Suprapubic skin (tissue), 4 donors: ENCODE results near the gene IL23A. TPM values are rescaled to one million over a fixed set of nuclear protein-coding genes. Genes with fewer than 3 reads are reported as not detected.
A peak's percentile ranks its signal among the peaks of the same experiment; 100 is the strongest.

Experiments used
- DNase-seq, 2 donors: peaks; one replicate each; pipeline ENCODE4 v3.0.0-alpha.2; 2019; ENCODE audit warnings: low spot score in 2 of 2
- H3K27ac ChIP-seq: fragments of 200-600 bp; sonication (generic); one replicate; pipeline ENCODE4 v1.5.1; 2019
- H3K27me3 ChIP-seq: fragments of 200-600 bp; sonication (generic); one replicate; pipeline ENCODE4 v1.5.1; 2019
- H3K36me3 ChIP-seq: fragments of 200-600 bp; sonication (generic); one replicate; pipeline ENCODE4 v1.5.1; 2019
- H3K4me1 ChIP-seq: fragments of 200-600 bp; sonication (generic); one replicate; pipeline ENCODE4 v1.5.1; 2019
- H3K4me3 ChIP-seq: fragments of 200-600 bp; sonication (generic); one replicate; pipeline ENCODE4 v1.5.1; 2019; ENCODE audit warnings: mild to moderate bottlenecking
- H3K9me3 ChIP-seq: fragments of 200-600 bp; sonication (generic); one replicate; pipeline ENCODE4 v1.5.1; 2019
- EP300 ChIP-seq: sonication (generic); formaldehyde crosslinking; IDR thresholded peaks from one replicate; pipeline ENCODE4 v1.6.1; 2017; ENCODE audit warnings: antibody characterized with exemption
- POLR2A ChIP-seq, 2 donors: fragments of 450-650 bp; IDR thresholded peaks; one replicate each; pipeline ENCODE4 v1.6.1; 2017; ENCODE audit warnings: antibody characterized with exemption in 2 of 2, mild to moderate bottlenecking in 2 of 2, moderate library complexity in 2 of 2
- POLR2AphosphoS5 ChIP-seq, 3 donors: sonication (generic); formaldehyde crosslinking; IDR thresholded peaks; one replicate each; pipeline ENCODE4 v1.6.1; 2017; ENCODE audit warnings: antibody characterized with exemption in 3 of 3
- WGBS: methylation state at CpG from one replicate; pipeline ENCODE4 v1.1.5; 2018; 5-methylcytosine and 5-hydroxymethylcytosine counted together
- total RNA-seq, 4 donors: library from RNA; depleted of rRNA; stranded (reverse); fragments of >200 nt; gene quantifications; one replicate each; pipeline ENCODE4 v1.1.0, GENCODE V29; 2016
- TF ChIP-seq, protein P1 (sequence below), 2 donors: fragments of 200-600 bp in 1 of 2; fragments of 450-650 bp in 1 of 2; sonication (generic) in 1 of 2; IDR thresholded peaks; one replicate each; pipeline ENCODE4 v1.5.1; 2016 to 2019; ENCODE audit warnings: antibody characterized with exemption in 2 of 2, mild to moderate bottlenecking in 1 of 2, moderate library complexity in 1 of 2

The IL23A gene
- total RNA-seq, 4 donors from 2014 or later: not detected

DNA sequence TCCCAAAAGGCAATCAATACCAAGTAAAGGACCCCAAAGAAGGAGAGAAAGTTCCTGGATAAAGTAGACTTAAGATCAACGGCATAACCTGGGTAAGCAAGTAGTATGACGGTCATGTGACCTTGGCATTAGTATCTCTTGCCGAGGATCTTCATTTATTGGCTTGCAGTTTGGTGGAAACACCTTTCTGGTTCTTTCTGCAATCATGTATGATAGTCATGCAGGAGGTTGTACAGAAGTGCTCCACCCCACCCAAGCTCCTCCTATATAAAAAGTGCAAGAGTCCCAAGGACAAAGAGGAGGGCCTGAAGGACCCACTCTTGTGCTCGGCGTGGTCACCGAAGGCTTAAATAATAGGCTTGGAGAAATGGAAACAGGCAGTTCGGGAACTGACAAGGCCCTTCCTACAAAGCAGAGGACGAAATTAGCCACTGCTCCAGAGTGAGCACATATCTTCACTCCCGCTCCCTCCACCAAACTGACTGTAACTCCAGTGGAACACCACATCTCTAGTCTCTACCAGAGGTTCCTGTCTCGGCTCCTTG is 39.3 kb upstream of the IL23A start:
- peaks cover 6% of the 10 kb centered on the region for H3K36me3 ChIP-seq
- H3K27ac ChIP-seq: peak overlapping the region; percentile 94
- H3K9me3 ChIP-seq: no peaks in the 10 kb centered on the region
- TF ChIP-seq EP300: no peak
- TF ChIP-seq POLR2A (IDR thresholded peaks at IDR 0.05): no peak
- no peak for TF ChIP-seq POLR2AphosphoS5 (IDR thresholded peaks at IDR 0.05)
- TF ChIP-seq, protein P1, sequence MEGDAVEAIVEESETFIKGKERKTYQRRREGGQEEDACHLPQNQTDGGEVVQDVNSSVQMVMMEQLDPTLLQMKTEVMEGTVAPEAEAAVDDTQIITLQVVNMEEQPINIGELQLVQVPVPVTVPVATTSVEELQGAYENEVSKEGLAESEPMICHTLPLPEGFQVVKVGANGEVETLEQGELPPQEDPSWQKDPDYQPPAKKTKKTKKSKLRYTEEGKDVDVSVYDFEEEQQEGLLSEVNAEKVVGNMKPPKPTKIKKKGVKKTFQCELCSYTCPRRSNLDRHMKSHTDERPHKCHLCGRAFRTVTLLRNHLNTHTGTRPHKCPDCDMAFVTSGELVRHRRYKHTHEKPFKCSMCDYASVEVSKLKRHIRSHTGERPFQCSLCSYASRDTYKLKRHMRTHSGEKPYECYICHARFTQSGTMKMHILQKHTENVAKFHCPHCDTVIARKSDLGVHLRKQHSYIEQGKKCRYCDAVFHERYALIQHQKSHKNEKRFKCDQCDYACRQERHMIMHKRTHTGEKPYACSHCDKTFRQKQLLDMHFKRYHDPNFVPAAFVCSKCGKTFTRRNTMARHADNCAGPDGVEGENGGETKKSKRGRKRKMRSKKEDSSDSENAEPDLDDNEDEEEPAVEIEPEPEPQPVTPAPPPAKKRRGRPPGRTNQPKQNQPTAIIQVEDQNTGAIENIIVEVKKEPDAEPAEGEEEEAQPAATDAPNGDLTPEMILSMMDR (IDR thresholded peaks at IDR 0.05): no peak
- H3K4me3 ChIP-seq: peak overlapping the region; percentile 75
- peaks cover 54% of the 10 kb centered on the region for H3K4me1 ChIP-seq
- DNase-seq: no peak
- no peaks in the 10 kb centered on the region for H3K27me3 ChIP-seq
- WGBS: 0% methylated on average over 9 of the region's 10 CpGs

DNA sequence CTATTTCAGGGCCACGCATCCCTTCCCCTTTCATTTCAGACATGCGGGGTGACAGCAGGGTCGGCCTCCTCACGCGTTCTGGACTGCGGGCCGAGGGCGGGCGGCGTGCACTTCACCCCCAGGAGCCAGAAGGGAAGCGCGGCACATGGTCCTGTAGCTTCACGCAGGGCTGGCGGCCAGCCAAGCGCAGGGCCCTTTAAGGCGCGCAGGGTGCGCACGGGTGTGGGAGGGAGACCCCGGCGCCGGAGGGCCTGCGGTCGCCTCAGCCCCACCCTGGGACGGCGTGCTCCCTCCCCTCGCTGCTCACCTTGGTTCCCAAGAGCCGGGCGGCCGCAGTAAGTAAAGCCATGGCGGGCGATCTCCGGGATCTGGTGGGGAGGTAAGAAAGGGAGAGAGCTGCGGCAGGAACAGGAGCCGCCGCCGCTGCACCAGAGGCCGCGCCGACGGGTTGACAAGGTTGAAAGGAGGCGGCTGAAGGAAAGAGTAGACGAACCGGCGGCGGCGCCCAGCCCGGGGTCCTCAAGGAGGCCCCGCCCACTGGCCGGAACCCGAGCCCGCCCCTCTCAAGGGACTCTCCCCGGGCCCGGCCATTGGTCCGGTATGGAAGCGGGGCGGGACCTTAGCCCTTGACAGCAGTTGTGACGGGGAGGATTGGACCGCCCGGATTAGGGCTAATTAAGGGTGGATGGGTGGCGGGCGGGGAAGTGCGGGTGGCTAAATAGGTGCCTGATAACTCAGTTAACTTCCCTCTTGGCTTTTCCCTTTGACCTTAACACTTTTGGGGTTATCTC is 38.6 kb upstream of the IL23A start, which contains the start of gene CS:
Gene CS, minus strand, starts transcription at position 478 of the 791 bp plus-strand sequence. Its CDS starts 129 bp downstream, at position 349.
- no peaks in the 10 kb centered on the region for H3K9me3 ChIP-seq
- peak within 1 kb of the TSS; percentile 94 for H3K27ac ChIP-seq
- no peaks in the 10 kb centered on the region for H3K27me3 ChIP-seq
- TF ChIP-seq, protein P1 (IDR thresholded peaks at IDR 0.05): no peak
- TF ChIP-seq POLR2A (IDR thresholded peaks at IDR 0.05) (peak in 1 of 2 donors; percentile 46), POLR2AphosphoS5 (IDR thresholded peaks at IDR 0.05) (peak in 2 of 3 donors; percentile 32 to 46)
- H3K4me1 ChIP-seq: peaks cover 54% of the 10 kb centered on the region
- H3K36me3 ChIP-seq: peaks cover 10% of the 10 kb centered on the region
- 0% methylated on average over 39 of the region's 63 CpGs for whole genome bisulfite sequencing
- peak; percentile 100 for DNase-seq
- peak within 1 kb of the TSS; percentile 75 for H3K4me3 ChIP-seq

DNA sequence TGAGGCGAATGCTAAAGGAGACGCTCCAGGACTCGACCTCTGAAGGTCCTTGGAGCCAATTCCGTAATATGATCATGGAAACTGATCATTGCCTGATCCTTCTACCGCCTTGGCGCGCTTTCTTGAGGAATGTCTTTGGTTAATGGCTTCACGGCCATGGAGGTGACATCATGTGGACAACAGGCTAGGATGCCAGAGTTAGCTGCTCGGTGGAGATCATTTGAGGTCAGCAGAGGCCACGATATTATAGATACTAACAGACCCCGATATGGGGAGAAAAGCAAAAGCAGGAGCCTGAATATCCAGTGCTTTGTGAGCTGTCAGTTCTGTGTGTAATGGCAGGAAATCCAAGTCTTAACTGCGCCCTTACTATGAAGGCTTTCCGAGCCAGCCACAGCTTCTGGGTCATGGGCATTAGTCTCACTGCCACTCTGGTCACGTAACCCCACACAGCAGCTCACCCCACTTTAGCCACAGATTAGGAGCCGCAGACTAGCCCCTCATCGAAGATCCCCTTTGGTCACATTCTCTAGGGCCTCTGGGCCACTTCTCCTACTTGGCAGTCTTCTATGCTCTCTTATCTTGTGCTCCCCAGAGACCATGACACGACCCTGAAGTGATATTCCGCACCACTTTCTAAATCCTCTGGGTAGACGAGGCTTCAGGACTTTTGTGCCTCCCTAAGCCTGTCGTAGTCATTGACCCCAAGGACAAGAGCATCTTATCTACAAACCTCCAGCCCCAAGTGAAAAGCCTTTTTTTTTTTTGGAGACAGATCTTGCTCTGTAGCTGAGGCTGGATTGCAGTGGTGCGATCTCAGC is 37.8 kb upstream of the IL23A start:
- peak in 1 of 2 donors; percentile 63 for DNase-seq
- TF ChIP-seq, protein P1 (IDR thresholded peaks at IDR 0.05): no peak
- TF ChIP-seq POLR2A (IDR thresholded peaks at IDR 0.05) (no peak), EP300 (no peak), POLR2AphosphoS5 (IDR thresholded peaks at IDR 0.05) (no peak)
- Histone ChIP-seq H3K27me3 (no peaks in the 10 kb centered on the region), H3K9me3 (no peaks in the 10 kb centered on the region), H3K4me1 (peaks cover 54% of the 10 kb centered on the region), H3K27ac (peak overlapping the region; percentile 94), H3K36me3 (peaks cover 10% of the 10 kb centered on the region), H3K4me3 (peak overlapping the region; percentile 75)
- WGBS: 33% methylated on average over 20 of the region's 21 CpGs

DNA sequence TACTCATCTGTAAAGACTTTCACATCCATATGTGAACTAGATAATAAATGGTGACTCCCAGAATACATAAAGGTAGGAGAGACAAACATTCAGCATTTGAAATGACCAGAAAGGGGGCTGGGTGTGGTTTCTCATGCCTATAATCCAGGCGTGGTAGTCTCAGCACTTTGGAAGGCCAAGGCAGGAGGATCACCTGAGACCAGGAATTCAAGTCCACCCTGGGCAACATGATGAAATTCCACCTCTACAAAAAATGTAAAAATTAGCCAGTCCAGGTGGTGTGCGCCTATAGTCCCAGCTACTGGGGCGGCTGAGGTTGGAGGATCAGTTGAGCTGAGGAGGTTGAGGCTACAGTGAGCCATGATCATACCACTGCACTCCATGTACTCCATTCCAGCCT is 34.4 kb upstream of the IL23A start:
- TF ChIP-seq POLR2A (IDR thresholded peaks at IDR 0.05) (no peak), POLR2AphosphoS5 (IDR thresholded peaks at IDR 0.05) (no peak)
- Histone ChIP-seq H3K4me1 (peaks cover 23% of the 10 kb centered on the region), H3K36me3 (peaks cover 26% of the 10 kb centered on the region), H3K27me3 (no peaks in the 10 kb centered on the region), H3K4me3 (no peak overlapping the region), H3K9me3 (no peaks in the 10 kb centered on the region), H3K27ac (no peak overlapping the region)
- WGBS: 82% methylated on average over 3 of the region's 3 CpGs
- no peak for DNase-seq

DNA sequence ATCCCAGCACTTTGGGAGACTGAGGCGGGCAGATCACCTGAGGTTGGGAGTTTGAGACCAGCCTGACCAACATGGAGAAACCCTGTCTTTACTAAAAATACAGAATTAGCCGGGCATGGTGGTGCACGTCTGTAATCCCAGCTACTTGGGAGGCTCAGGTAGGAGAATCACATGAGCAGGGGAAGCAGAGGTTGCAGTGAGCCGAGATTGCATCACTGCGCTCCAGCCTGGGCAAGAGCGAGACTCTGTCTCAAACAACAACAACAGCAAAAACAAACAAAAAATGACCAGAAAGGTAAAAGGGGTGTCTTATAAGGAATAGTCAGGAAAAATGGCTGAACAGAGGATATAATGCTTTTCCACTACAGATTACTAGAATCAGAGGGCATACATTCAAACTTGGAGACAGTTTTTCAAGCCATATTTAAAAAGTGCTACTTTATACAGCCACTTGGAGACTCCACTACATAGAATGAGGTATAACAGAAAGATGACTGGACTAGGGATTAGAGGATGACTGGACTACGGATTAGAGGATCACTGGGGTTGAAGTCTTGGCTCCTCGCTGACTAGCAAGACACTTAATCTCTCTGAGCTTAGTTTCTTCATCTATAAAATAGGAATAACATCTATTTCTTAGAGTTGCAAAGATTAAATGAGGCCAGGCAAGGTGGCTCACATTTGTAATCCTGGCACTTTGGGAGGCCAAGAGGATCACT is 33.7 kb upstream of the IL23A start:
- H3K4me3 ChIP-seq: no peak overlapping the region
- TF ChIP-seq POLR2AphosphoS5 (IDR thresholded peaks at IDR 0.05) (no peak), EP300 (no peak), POLR2A (IDR thresholded peaks at IDR 0.05) (no peak)
- TF ChIP-seq, protein P1 (IDR thresholded peaks at IDR 0.05): no peak
- no peak overlapping the region for H3K27ac ChIP-seq
- DNase-seq: no peak
- peaks cover 33% of the 10 kb centered on the region for H3K36me3 ChIP-seq
- H3K4me1 ChIP-seq: peaks cover 20% of the 10 kb centered on the region
- no peaks in the 10 kb centered on the region for H3K27me3 ChIP-seq
- H3K9me3 ChIP-seq: no peaks in the 10 kb centered on the region
- 91% methylated on average over 8 of the region's 8 CpGs for WGBS
